Hepatic stellate cell (primary cell): ENCODE measurements around the gene FGF1.

ENCODE experiments used
- DNase-seq: peaks from one replicate; pipeline ENCODE4 v3.0.0; 2011; ENCODE audit warnings: low spot score

Gene FGF1

DNA sequence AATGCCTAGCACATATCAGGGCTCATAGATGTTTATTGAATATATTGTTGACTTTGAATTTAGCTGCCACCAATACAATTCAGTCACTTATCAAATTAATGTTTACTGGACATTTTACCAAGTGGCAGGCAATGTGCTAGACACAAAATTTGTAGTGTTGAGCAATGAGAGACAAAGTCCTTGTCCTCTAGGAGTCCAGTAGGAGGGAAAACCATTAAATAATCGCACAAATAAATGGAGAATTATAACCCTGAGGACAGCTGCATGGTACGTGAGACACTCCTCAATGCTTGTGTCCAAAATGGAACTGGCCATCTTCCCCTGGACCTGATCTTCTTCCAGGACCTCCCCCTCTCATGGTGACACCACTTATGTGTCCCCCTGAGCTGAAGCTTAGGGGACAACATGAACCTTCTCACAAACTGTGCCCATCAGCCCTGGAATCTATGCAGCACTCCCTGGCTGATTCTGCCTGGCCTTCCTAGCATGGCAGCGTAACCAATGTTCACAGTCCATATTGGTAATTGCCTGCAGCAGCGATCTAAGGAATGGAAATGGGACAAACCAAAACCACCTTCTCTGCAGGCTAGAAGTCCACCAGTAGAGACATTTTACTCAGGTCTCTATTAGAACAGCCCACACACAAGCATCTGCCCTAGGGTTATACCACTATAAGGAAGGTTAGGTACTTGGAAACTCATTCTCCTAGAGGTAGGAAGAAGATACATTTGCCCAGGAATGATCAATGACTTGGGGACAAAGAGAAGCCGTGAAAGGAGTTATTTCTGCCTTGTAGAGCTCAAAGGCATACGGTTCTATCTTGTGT is 75.5 kb downstream of the FGF1 start:
- DNase-seq, result no peak

DNA sequence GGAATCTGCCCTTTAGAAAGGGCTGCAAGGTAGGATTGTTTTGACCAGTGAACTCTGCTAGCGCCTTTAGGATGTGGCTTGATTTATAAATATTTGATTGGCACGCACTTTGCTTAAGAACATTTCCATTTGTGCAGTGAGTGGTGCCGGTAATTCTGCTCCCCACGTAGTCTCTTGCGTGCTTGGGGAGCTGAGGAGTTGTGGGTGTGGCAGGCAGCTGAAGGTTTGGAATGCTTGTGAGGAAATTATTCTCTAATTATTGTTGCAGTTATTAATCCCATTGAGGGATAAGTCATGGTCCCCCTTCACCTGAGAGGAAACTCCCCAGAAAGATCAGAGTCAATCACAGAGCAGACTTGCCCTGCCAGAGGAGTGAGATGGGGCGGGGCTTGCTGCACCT is 76.7 kb downstream of the FGF1 start:
- no peak for DNase-seq

GRCh38 chr5:142608081-142608480 is 77.8 kb downstream of the FGF1 start:
- no peak for DNase-seq

GRCh38 chr5:142605611-142606010 is 80.3 kb downstream of the FGF1 start:
- no peak for DNase-seq

- DNase-seq, result no peak
Observed at GRCh38 chr5:142602720-142603245, 83.1 kb downstream of the FGF1 start.

DNA sequence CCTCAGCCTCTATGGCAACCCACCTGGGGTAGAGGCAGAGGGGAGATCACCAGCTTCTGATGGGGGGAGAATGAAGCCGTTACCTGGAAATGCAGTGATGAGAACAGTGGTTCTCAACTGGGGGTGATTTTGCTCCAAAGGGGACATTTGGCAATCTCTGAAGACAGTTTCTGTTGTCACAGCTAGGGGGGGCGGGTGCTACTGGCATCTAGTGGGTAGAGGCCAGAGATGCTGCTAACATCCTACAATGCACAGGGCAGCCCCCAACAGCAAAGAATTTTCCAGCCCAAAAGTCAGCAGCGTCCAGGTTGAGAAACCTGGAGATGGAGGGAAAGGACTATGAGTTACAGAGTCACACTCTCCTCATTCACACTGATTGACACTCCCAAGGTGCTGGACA is 84.5 kb downstream of the FGF1 start:
- no peak for DNase-seq

DNA sequence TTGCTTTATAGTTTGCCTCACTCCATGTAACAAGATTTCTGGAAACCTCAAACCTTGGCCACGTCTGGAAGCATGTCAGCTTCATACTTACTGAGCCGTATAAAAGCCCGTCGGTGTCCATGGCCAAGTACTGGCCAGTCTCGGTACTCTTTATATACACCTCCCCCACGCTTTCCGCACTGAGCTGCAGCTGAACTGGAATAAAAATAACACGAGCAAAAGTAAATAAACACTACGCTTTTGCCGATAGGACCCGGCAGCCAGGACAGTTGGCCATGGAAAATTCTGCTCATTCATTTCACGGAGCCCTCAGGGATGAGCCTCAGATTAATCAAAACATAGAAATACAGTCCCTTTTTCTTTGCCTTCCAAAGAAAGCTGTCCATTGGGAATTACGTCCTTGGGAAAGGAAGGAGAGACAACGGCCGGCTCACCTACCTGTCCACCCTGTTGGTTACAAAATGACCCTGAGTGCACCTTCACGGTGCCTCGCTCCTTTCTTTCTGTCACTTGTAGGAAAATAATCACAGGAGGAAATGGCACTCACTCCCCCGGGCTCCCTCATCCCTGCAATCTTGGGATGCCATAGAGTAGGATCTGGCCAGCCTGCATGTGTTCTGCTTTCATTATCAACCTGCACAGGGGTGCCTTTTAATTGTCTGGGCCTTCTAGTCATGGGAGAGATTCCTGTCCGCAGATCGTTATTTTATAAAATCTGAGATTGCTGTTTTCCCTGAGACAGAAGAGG is 85.1 kb downstream of the FGF1 start:
- DNase-seq, result no peak

DNA sequence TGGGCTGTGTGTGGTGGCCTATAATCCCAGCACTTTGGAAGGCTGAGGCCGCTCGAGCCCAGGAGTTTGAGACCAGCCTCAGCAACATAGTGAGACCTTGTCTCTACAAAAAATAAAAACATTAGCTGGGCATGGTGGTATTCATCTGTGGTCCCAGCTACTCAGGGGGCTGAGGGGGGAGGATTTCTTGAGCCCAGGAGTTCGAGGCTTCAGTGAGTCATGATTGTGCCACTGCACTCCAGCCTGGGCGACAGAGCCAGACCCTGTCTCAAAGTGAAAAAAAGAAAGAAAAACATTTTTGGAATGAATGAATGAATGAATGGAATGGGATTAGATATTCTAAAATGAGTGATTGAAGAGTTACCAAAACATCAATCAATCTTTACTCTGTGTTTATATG is 85.8 kb downstream of the FGF1 start:
- no peak for DNase-seq

- no peak for DNase-seq
Observed at GRCh38 chr5:142598338-142598700, 87.6 kb downstream of the FGF1 start.

- DNase-seq, result no peak
Observed at GRCh38 chr5:142597546-142598337, 88.1 kb downstream of the FGF1 start.

GRCh38 chr5:142597025-142597424 is 88.9 kb downstream of the FGF1 start:
- DNase-seq, result no peak

- DNase-seq, result no peak
Observed at GRCh38 chr5:142592365-142592764, 93.5 kb downstream of the FGF1 start.

- no peak for DNase-seq
Observed at GRCh38 chr5:142590451-142591231, 95.2 kb downstream of the FGF1 start.

- no peak for DNase-seq
Observed at GRCh38 chr5:142589720-142590119, 96.2 kb downstream of the FGF1 start.

GRCh38 chr5:142587354-142587965 is 98.4 kb downstream of the FGF1 start:
- DNase-seq, result no peak

GRCh38 chr5:142586552-142586951 is 99.3 kb downstream of the FGF1 start:
- no peak for DNase-seq

GRCh38 chr5:142585451-142585850 is 100.4 kb downstream of the FGF1 start:
- no peak for DNase-seq

- no peak for DNase-seq
Observed at GRCh38 chr5:142584891-142585290, 101.0 kb downstream of the FGF1 start.

DNA sequence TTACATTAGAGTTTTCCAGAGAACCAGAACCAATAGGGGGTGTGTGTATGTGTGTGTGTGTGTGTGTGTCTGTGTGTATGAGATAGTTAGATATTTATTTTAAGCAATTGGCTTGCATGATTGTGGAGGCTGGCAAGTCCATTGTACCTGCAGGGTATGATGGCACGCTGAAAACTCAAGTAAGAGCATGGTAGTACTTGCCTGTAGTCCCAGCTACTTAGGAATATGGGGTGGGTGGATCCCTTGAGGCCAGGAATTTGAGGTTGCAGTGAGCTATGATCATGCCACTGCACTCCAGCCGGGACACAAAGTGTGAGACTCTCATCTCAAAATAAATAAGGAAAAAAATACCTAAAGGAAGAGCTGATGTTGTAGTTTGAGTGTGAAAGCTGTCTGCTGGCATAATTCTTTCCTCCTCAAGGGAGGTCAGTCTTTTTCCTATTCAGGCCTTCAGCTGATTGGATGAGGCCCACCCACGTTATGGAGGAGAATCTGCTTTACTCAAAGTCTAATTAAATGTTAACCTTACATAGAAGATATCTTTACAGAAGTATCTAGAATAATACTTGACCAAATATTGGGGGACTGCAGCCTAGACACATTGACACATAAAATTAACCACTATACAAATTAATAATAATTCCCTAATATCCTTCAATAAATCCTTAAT is 107.6 kb downstream of the FGF1 start:
- no peak for DNase-seq

GRCh38 chr5:142576804-142577203 is 109.1 kb downstream of the FGF1 start:
- DNase-seq, result no peak

- no peak for DNase-seq
Observed at GRCh38 chr5:142576303-142576702, 109.6 kb downstream of the FGF1 start.
